ENCODE data around the gene APRT.

APRT gene

DNA sequence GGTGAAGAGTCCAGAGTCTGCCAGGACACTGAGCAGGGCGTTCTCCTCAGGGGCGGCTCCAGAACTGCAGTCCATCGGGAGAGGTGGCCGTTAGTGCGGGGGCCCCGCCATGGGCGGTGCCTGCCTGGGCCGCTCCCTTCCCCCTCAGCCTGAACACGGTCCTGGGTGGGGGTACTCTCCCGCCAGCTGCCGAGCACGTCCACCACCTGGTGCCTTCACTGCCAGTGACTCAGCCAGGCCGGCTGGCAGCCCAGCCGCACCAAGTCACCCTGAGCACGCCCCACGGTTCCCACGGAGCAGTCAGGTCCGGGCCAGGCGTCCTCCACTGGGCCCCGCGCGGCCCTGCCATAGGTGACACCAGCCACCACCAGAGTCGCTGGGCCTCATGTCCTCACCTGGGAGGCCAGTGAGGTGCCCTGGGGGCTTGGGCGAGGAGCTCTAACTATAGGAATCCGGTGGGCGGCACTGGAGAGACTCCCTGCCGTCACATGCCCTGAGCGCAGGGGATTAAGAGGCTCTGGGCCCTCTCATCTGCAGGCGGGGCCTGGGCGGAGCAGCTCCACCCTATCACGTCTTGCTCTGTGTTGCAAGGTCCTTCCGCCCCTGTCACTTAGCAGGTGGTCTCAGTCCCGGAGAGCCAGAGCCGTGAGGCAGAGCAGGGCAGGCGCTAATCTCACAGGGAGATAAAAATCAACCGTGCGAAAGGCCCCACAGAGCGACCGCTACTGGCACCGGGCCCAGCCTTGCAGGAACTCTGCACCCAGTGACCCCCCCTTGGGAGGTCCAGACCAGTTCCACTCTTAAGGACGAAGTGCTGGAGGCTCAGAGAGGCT lies 41.1 kb downstream of the APRT start:
- DNase-seq: no peak

DNA sequence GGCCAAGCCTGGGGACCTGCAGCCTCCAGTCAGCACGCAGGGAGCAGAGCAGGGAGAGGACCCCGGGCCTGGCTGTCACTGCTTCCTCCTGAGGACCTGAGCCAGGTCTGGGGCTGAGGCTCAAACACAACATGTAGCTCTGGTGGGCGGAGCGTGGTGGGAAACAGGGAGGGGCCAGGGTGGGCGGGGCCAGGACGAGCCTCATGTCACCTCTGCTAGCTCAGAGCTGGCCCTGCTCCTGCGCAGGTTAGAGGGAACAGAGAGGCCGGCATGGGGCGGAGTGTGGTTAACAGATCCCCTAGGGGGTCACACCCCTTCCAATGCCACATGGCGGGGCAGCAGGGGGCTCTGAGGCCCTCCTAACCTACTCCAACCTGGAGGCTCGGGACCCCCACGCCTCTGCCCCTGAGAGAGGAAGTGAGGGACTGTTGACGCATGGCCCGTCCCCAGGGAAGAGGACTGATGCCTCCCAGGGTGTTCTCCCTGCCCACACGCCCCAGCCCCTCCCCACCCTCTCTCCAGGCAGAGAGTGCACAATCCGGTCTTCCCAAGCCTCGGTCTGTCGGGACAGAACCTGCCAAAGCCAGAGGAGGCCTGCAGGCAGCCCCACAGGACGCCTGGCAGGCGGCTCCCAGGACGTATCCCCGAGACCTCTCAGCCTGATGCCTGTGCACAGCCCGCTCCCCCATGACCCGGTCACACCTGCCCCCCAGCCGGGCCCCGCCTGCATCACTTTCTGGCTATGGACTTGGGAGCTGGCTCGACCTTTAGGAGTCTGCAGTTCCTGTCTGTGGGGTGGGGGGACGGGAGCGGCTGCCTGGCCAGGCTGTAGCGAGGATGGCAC lies 41.9 kb downstream of the APRT start:
- DNase-seq: no peak

DNA sequence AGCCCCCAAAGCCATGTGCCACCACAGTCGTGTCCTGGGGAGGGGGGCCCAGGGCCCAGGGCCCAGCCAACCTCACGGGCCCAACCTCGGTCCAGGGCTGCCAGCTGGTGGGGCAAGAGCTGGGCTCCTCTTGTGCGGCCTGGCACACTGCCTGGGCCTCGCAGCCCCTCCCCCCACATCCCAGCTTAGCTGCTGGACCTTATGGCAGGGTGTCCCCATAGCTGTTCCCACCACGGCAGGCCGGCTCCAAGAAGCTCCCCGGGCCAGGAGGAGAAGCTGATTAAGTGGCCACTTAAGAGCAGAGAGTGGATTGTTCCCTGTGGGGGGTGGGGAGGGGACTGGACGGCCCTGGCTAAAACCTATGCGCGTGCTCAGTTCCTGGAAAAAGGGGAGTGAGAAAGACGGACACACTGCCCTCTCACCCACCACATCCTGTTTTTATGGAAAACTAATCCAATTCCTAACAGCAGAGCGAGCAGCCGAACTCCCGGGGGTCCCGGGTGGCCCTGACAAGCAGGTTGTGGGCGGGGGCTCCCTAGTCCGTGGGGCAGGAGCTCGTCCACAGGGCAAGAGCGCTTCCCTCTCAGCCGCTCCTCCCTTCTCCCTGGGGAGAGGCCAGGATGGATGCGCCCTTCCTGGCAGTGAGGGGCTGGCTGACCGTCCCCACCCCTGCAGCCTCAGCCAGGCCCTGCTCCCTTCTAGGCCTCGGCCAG lies 43.5 kb downstream of the APRT start:
- DNase-seq: no peak

DNA sequence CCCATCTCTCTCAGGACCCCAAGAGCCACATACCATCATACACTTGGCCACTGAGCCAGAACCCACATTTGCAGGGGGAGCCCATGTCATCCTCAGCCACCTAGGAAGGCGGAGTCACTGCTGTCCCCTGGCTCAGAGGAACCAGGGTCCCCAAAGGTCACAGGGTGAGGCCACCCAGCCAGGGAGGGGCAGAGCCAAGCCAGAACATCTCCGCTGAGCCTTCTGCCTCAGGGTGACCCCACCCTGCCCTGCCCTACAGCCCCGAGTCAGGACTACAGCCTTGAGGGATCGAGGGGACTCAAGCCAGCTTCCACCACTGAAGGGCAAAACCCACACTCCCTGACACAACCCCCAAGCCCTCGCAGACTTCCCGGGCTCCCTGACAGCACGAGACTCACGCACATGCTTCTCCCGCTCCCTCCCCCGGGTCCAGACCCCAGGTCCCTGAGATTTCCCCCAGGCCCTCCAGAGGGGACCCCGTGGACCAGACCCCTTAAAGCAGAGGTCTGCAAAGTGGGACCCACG lies 44.1 kb downstream of the APRT start:
- DNase-seq: no peak

DNA sequence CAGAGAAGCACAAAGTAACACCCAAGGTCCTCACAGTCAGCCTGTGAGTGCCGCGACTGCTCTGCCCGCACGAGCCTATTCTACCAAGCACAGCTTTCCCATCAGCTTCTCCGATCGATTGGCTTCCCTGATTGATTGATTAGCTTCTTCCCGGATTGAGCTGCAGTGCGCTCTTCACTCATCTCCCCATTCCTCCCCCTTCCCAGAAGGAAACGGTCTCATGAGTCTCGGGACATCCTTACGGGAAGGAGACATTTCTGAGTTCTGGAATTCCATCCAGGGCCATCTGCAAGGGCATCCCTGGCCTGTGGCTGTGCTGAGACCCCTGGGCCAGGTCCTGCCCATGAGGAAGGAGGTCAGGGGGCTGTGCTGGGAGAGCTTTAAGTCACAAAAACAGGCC lies 44.8 kb downstream of the APRT start:
- no peak for DNase-seq

DNA sequence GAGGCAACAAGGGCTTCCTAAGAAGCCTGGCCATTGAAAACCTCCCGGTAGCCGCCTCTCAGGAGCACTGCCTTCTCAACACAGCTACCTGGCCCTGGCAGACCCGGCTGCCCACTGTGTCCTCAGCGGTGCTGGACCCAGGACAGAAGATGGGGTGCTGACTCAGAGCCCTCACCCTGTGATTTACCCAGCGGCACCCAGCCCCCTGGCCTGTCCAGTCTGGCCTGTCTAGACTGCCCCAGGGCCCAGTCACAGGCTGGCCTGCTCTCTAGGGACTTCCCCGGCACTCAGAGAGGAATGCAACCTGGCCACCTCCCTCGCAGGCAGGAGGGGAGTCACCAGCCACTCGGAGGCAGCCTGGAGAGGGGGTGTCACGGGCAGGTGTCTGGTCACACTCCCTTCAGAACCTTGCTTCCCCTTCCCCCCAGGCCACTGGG lies 46.8 kb downstream of the APRT start:
- DNase-seq: no peak

DNA sequence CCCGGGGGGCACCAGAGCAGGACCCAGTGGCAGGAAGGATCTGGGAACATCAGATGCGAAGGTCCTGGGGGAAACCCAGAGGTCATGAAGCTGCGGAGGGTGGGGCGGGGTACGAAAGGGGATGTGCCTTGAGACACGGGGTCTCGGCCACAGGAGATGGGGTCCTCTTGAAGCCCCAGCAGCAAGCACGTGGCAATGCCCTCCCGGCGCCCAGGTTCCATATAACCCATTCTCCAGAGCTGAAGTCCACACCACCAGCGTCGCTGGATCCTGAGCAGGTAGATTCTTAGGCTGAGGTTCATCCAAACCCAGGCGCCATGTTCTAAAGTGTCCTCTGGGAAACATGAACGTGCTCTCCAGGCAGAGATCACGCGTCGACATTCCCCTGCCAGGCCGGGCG lies 47.6 kb downstream of the APRT start:
- DNase-seq: no peak

DNA sequence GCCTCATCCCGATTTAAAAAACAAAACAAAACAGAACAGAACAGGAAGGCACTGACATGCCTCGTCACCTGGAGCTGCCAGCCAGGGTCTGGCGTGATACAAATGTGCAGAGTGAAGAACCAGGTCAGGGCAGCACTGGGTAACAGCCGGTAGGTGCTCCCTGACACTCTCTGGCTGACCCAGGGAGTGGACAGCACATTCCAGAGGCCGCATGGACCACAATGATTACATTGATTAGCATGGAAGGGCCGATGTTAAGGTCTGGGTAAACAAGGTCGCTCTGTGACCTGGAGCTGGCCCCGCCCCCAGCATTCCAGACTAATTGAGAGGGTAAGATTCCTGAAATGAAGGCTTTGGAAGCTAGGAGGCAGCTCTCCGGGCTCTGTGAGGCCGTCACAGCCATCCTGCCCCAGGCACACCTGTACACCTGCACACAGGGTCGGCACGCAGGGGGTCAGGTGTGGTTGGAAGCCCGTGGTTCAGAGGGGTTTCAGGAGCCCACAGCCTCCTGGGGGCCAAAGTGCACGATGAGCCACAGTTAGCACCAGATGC lies 48.1 kb downstream of the APRT start:
- DNase-seq: no peak

DNA sequence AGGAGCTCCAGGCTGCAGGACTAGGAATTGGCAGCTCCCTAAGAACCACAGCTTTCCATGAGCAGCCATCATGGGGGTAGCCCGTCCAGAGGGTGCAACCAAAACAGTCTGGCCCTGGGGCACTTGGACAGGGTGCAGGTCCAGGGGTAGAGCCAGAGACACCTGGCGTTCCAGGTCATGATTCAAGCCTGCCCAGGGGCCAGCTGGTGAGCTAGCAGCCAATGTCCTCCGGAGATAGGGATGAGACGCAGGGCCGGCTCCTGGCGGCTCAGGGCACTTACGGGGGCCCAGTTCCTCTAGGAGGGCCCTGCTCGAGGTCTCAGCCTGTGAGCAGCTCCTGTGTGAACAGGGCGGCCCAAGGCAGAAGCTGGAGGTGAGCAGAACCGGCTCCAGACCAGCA lies 48.8 kb downstream of the APRT start:
- no peak for DNase-seq

DNA sequence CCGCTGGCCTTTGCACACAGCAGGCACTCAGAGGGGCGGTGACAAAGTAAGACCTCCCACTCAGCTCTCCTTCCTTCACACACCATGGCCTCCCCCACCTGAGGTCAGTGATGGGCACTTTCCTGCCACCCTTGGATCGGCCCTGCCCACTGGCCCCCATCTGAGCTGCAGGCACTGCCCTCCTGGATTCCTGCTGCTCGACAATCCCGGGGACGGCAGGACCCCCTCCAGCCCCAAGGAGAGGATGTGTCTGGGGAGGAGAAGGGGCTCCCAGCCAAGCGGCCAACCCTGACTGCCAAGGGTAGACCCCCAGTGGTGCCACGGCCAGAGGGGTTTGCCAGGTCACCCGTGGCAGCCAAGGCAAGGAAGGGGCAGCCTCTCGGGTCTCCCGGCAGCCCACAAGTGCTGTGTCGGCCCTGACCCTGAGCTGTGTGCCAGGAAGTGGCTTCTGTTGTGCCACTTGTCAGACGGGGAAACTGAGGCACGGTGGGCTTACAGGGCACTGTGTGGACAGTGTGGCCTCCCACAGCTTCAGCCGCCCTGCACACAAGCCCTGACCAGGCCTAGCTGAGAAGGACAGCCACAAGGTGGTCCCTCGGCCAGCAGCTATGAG lies 49.4 kb downstream of the APRT start:
- DNase-seq: no peak

DNA sequence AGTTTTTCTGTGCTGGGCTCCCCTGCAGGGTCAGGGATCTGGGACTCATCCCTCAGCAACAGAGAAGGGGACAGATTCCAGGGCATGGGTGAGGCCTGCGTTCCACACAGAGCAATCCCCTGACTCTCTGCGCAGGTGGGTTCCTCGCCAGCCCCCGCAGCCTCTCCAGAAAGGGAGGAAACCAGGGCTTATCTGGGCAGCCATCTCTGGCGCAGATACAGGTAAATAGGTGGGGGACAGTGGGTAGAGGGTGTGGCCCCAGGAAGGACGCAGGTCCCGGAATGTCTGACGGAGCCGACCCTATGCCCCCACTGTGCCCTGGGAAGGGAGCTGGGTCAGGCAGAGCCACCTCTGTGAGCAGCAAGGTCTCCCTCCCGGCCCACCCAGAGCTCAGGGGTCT lies 49.9 kb downstream of the APRT start:
- no peak for DNase-seq

DNA sequence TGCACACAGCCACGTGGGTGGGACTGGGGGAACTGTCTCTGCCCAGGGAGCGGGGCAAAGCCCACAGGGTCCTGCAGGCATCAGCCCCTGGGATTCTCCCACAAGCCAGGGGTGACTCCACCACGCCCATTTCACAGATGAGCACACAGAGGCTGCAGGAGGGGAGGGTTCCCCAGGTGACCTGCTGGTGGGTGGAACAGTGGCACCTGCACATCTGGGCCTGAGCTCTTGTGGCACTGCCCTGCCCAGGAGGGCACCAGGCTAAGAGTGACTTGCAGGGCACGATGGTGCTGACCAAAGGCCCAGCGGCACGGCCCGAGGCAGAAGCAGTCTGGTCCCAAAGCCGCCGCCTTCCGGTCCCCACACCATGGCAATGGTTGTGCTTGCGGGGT lies 50.6 kb downstream of the APRT start:
- no peak for DNase-seq

DNA sequence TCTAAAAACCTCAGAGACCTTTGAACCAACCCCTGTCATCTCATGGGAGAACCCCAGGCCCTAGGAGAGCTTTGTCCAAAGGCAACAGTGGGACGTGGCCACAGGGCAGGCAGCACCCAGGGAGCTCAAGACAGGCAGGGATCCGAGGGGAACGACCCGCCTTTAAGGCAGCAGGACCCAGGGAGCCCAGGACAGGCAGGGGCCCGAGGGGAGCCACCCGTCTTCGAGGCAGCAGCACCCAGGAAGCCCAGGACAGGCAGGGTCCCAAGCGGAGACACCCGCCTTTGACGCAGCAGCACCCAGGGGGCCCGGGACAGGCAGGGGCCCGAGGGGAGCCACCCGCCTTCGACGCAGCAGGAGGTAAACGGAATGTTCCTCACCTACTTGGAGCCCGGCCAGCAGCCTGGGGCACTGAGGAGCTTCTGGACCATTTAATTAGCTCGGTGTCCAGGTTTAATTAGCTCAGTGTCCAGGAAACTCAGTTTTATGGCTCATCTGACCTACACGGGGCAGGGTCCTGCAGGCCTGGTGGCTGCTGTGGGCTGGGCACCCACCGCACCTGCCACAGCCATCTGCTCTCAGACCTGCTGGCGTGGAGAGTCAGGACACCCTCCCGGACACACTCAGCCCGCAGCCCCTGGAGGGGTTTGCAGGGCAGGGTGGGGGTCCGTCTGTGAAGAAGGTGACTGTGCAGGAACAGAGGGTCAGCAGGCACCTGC lies 51.1 kb downstream of the APRT start:
- peak; percentile 41 for DNase-seq

DNA sequence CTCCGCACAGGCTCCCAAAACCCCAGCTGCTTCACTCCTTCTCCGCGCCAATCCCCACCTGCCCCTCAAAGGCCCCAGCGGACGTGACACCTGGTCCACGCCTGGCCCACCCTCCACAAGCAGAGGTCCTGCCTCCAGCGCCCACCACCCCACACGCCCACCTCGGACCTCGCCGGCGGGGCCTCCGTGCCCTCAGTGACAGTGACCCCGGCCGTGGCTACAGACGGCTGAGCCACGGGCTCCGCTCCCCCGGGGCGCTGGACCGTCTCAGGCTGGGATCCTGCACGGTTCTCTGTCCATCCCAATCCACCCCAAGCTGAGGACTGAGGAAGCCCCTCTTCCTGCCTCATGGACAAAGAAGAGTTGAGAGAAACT lies 51.8 kb downstream of the APRT start:
- DNase-seq: no peak

Measured in COR-L47 (cell line).